IPS DF 6.9 (cell line): ENCODE results near the gene SLC37A2.

Source experiments
- DNase-seq: peaks from one replicate; pipeline ENCODE4 v3.0.0-alpha.2; 2013; ENCODE audit warnings: low read depth, low spot score
- H3K27ac ChIP-seq: one replicate; pipeline ENCODE4 v1.5.1; 2013; ENCODE audit warnings: low read length, control low read depth
- H3K27me3 ChIP-seq: 2 replicates; pipeline ENCODE4 v1.6.1; 2013; ENCODE audit warnings: mild to moderate bottlenecking, low read length; ENCODE audit not compliant: control insufficient read depth, insufficient read depth
- H3K36me3 ChIP-seq: 2 replicates; pipeline ENCODE4 v1.6.1; 2013; ENCODE audit warnings: low read length; ENCODE audit not compliant: control insufficient read depth, insufficient read depth
- H3K4me1 ChIP-seq: 2 replicates; pipeline ENCODE4 v1.6.1; 2013; ENCODE audit warnings: low read length; ENCODE audit not compliant: control insufficient read depth, insufficient read depth
- H3K4me3 ChIP-seq: 2 replicates; pipeline ENCODE4 v1.5.1; 2013; ENCODE audit warnings: mild to moderate bottlenecking, low read length
- H3K9me3 ChIP-seq: 2 replicates; pipeline ENCODE4 v1.6.1; 2013; ENCODE audit warnings: low read length, inconsistent platforms; ENCODE audit not compliant: control insufficient read depth, insufficient read depth
- WGBS: extraction: QIAGEN DNeasy Blood & Tissue Kit; methylation state at CpG from one replicate; pipeline ENCODE4 v1.1.7; 2013; ENCODE audit warnings: mixed read lengths, missing lambda C conversion rate; ENCODE audit not compliant: insufficient read length, insufficient coverage; 5-methylcytosine and 5-hydroxymethylcytosine counted together

The SLC37A2 gene

GRCh38 chr11:125108469-125108868 is 45.4 kb downstream of the SLC37A2 start:
- H3K4me1 ChIP-seq, result 0 out of 2 replicates have a peak, but pooled peaks cover 1% of the 10 kb centered on the region
- H3K9me3 ChIP-seq, result no peaks in the 10 kb centered on the region
- H3K27me3 ChIP-seq, result no peaks in the 10 kb centered on the region
- H3K27ac ChIP-seq, result no peak overlapping the region
- H3K4me3 ChIP-seq, result no peak overlapping the region
- WGBS, result no CpG with 5 or more reads among the region's 3 CpGs
- H3K36me3 ChIP-seq, result no peaks in the 10 kb centered on the region
- DNase-seq, result no peak

- DNase-seq, result no peak
- Histone ChIP-seq H3K27me3 (no peaks in the 10 kb centered on the region), H3K4me1 (0 out of 2 replicates have a peak, but pooled peaks cover 1% of the 10 kb centered on the region), H3K4me3 (no peak overlapping the region; the same call in 1 of the 2 replicates), H3K27ac (no peak overlapping the region), H3K9me3 (no peaks in the 10 kb centered on the region), H3K36me3 (no peaks in the 10 kb centered on the region)
- no CpG with 5 or more reads among the region's 4 CpGs for WGBS
Observed at GRCh38 chr11:125110506-125110905, 47.4 kb downstream of the SLC37A2 start.

- peak overlapping the region; percentile 74; the same call in 1 of the 2 replicates for H3K4me3 ChIP-seq
- no peaks in the 10 kb centered on the region for H3K9me3 ChIP-seq
- H3K27me3 ChIP-seq, result no peaks in the 10 kb centered on the region
- no peak for DNase-seq
- H3K4me1 ChIP-seq, result 0 out of 2 replicates have a peak, but pooled peaks cover 1% of the 10 kb centered on the region
- H3K27ac ChIP-seq, result no peak overlapping the region
- H3K36me3 ChIP-seq, result no peaks in the 10 kb centered on the region
- WGBS, result no CpG with 5 or more reads among the region's 9 CpGs
Observed at GRCh38 chr11:125111001-125111342, 47.9 kb downstream of the SLC37A2 start.

- WGBS, result no CpG with 5 or more reads among the region's 49 CpGs
Observed at GRCh38 chr11:125111343-125112207, 48.5 kb downstream of the SLC37A2 start, which contains the start of gene TMEM218. TSS of gene TMEM218 (minus strand) at chr11:125111626. CDS start at chr11:125102241, 9,385 bp downstream.

GRCh38 chr11:125112208-125112604 is 49.1 kb downstream of the SLC37A2 start:
- peak overlapping the region; percentile 18; the same call in 1 of the 2 replicates for H3K4me3 ChIP-seq
- H3K27ac ChIP-seq, result no peak overlapping the region
- H3K36me3 ChIP-seq, result no peaks in the 10 kb centered on the region
- no CpG with 5 or more reads among the region's 9 CpGs for WGBS
- no peak for DNase-seq
- H3K4me1 ChIP-seq, result 0 out of 2 replicates have a peak, but pooled peaks cover 1% of the 10 kb centered on the region
- H3K27me3 ChIP-seq, result no peaks in the 10 kb centered on the region
- no peaks in the 10 kb centered on the region for H3K9me3 ChIP-seq

More at GRCh38 chr11:125111343-125112207, 48.5 kb downstream of the SLC37A2 start, which contains the start of gene TMEM218:
- H3K9me3 ChIP-seq, result no peaks in the 10 kb centered on the region
- peak; percentile 98 for DNase-seq
- H3K27ac ChIP-seq, result no peak within 1 kb of the TSS
- peak within 1 kb of the TSS; percentile 74; the same call in 1 of the 2 replicates for H3K4me3 ChIP-seq
- no peaks in the 10 kb centered on the region for H3K27me3 ChIP-seq
- H3K4me1 ChIP-seq, result 0 out of 2 replicates have a peak, but pooled peaks cover 1% of the 10 kb centered on the region
- H3K36me3 ChIP-seq, result no peaks in the 10 kb centered on the region

GRCh38 chr11:125114518-125114917 is 51.4 kb downstream of the SLC37A2 start:
- Histone ChIP-seq H3K27me3 (no peaks in the 10 kb centered on the region), H3K27ac (no peak overlapping the region), H3K4me3 (no peak overlapping the region), H3K4me1 (0 out of 2 replicates have a peak, but pooled peaks cover 1% of the 10 kb centered on the region), H3K36me3 (no peaks in the 10 kb centered on the region), H3K9me3 (no peaks in the 10 kb centered on the region)
- no peak for DNase-seq
- no CpG with 5 or more reads among the region's 8 CpGs for WGBS

GRCh38 chr11:125117429-125117828 is 54.3 kb downstream of the SLC37A2 start:
- no CpG with 5 or more reads among the region's 4 CpGs for WGBS
- no peak for DNase-seq
- Histone ChIP-seq H3K36me3 (no peaks in the 10 kb centered on the region), H3K27ac (no peak overlapping the region), H3K4me1 (no peaks in the 10 kb centered on the region), H3K4me3 (no peak overlapping the region), H3K9me3 (no peaks in the 10 kb centered on the region), H3K27me3 (no peaks in the 10 kb centered on the region)

- no peaks in the 10 kb centered on the region for H3K9me3 ChIP-seq
- DNase-seq, result no peak
- H3K4me1 ChIP-seq, result no peaks in the 10 kb centered on the region
- H3K27ac ChIP-seq, result no peak overlapping the region
- no CpG with 5 or more reads among the region's 4 CpGs for WGBS
- H3K4me3 ChIP-seq, result no peak overlapping the region
- no peaks in the 10 kb centered on the region for H3K27me3 ChIP-seq
- no peaks in the 10 kb centered on the region for H3K36me3 ChIP-seq
Observed at GRCh38 chr11:125123194-125123946, 60.3 kb downstream of the SLC37A2 start.

GRCh38 chr11:125123947-125124617 is 61.0 kb downstream of the SLC37A2 start:
- H3K27me3 ChIP-seq, result no peaks in the 10 kb centered on the region
- no peak overlapping the region for H3K4me3 ChIP-seq
- no peaks in the 10 kb centered on the region for H3K36me3 ChIP-seq
- no peaks in the 10 kb centered on the region for H3K9me3 ChIP-seq
- H3K4me1 ChIP-seq, result no peaks in the 10 kb centered on the region
- peak; percentile 43 for DNase-seq
- no CpG with 5 or more reads among the region's 10 CpGs for WGBS
- H3K27ac ChIP-seq, result no peak overlapping the region

GRCh38 chr11:125124618-125124992 is 61.5 kb downstream of the SLC37A2 start:
- WGBS, result no CpG with 5 or more reads among the region's 4 CpGs

More at GRCh38 chr11:125124618-125124992, 61.5 kb downstream of the SLC37A2 start:
- H3K36me3 ChIP-seq, result no peaks in the 10 kb centered on the region
- no peaks in the 10 kb centered on the region for H3K9me3 ChIP-seq
- no peak overlapping the region for H3K27ac ChIP-seq
- H3K27me3 ChIP-seq, result no peaks in the 10 kb centered on the region
- H3K4me1 ChIP-seq, result no peaks in the 10 kb centered on the region
- no peak overlapping the region for H3K4me3 ChIP-seq
- no peak for DNase-seq
